Type B pancreatic cell (in vitro differentiated cells): ENCODE measurements around the gene HOXA2. TPM values are rescaled to one million over a fixed set of nuclear protein-coding genes. Genes with fewer than 3 reads are reported as not detected.
A peak's percentile ranks its signal among the peaks of the same experiment; 100 is the strongest.

ENCODE experiments used
- DNase-seq: peaks from one replicate; pipeline ENCODE4 v3.0.0; 2021; ENCODE audit warnings: mixed read lengths; ENCODE audit not compliant: unreplicated experiment; ENCODE audit errors: extremely low spot score
- H3K27ac Mint-ChIP-seq: 2 replicates; pipeline ENCODE4 v1.8.0; 2021; ENCODE audit warnings: mild to moderate bottlenecking, mixed read lengths
- H3K27me3 Mint-ChIP-seq: 2 replicates; pipeline ENCODE4 v1.8.0; 2021; ENCODE audit warnings: mixed read lengths
- H3K36me3 Mint-ChIP-seq: 2 replicates; pipeline ENCODE4 v1.8.0; 2021; ENCODE audit warnings: mixed read lengths
- H3K4me1 Mint-ChIP-seq: one replicate; pipeline ENCODE4 v1.8.0; 2021; ENCODE audit warnings: mixed read lengths; ENCODE audit not compliant: unreplicated experiment
- H3K4me3 Mint-ChIP-seq: 2 replicates; pipeline ENCODE4 v1.8.0; 2021; ENCODE audit warnings: mild to moderate bottlenecking, mixed read lengths
- H3K9me3 Mint-ChIP-seq: 2 replicates; pipeline ENCODE4 v1.8.0; 2021; ENCODE audit warnings: mixed read lengths
- CTCF ChIP-seq: fragments of 200-600 bp; sonication (generic); conservative IDR thresholded peaks from 2 replicates; pipeline ENCODE4 v1.5.0; 2021; ENCODE audit warnings: antibody characterized with exemption, mild to moderate bottlenecking
- total RNA-seq: library from RNA; stranded (reverse); gene quantifications from 2 replicates; pipeline ENCODE4 v1.2.1, GENCODE V29; 2021; ENCODE audit warnings: low replicate concordance

HOXA2 gene
- total RNA-seq, 1 donor from 2014 or later, result 26.8 TPM

- Mint-ChIP-seq H3K4me3 (peak overlapping the region; percentile 91), H3K4me1 (peaks cover 71% of the 10 kb centered on the region), H3K27ac (peak overlapping the region; percentile 99), H3K27me3 (peaks cover 40% of the 10 kb centered on the region), H3K36me3 (peaks cover 46% of the 10 kb centered on the region), H3K9me3 (no peaks in the 10 kb centered on the region)
- TF ChIP-seq CTCF, result no peak
- peak; percentile 85 for DNase-seq
These were observed 21.8 kb upstream of the HOXA2 start for GRCh38 chr7:27124096-27124901.

GRCh38 chr7:27123477-27124053, 21.1 kb upstream of the HOXA2 start:
- peak overlapping the region; percentile 91 for H3K4me3 Mint-ChIP-seq
- DNase-seq, result peak; percentile 69
- peaks cover 38% of the 10 kb centered on the region for H3K27me3 Mint-ChIP-seq
- peak overlapping the region; percentile 99 for H3K27ac Mint-ChIP-seq
- peaks cover 70% of the 10 kb centered on the region for H3K4me1 Mint-ChIP-seq
- no peaks in the 10 kb centered on the region for H3K9me3 Mint-ChIP-seq
- peaks cover 44% of the 10 kb centered on the region for H3K36me3 Mint-ChIP-seq
- no peak for TF ChIP-seq CTCF

GRCh38 chr7:27123007-27123476, 20.6 kb upstream of the HOXA2 start:
- H3K36me3 Mint-ChIP-seq, result peaks cover 44% of the 10 kb centered on the region
- peak overlapping the region; percentile 99 for H3K27ac Mint-ChIP-seq
- no peaks in the 10 kb centered on the region for H3K9me3 Mint-ChIP-seq
- peaks cover 36% of the 10 kb centered on the region for H3K27me3 Mint-ChIP-seq
- DNase-seq, result no peak
- H3K4me3 Mint-ChIP-seq, result peak overlapping the region; percentile 91
- H3K4me1 Mint-ChIP-seq, result peaks cover 68% of the 10 kb centered on the region
- no peak for TF ChIP-seq CTCF

GRCh38 chr7:27122077-27122910, 19.8 kb upstream of the HOXA2 start:
- TF ChIP-seq CTCF, result no peak
- H3K4me3 Mint-ChIP-seq, result peak overlapping the region; percentile 91
- H3K36me3 Mint-ChIP-seq, result peaks cover 45% of the 10 kb centered on the region
- peaks cover 61% of the 10 kb centered on the region for H3K4me1 Mint-ChIP-seq
- no peaks in the 10 kb centered on the region for H3K9me3 Mint-ChIP-seq
- H3K27ac Mint-ChIP-seq, result peak overlapping the region; percentile 99
- no peak for DNase-seq
- H3K27me3 Mint-ChIP-seq, result peaks cover 38% of the 10 kb centered on the region

- peaks cover 54% of the 10 kb centered on the region for H3K4me1 Mint-ChIP-seq
- H3K36me3 Mint-ChIP-seq, result peaks cover 46% of the 10 kb centered on the region
- peak overlapping the region; percentile 99 for H3K27ac Mint-ChIP-seq
- TF ChIP-seq CTCF, result no peak
- H3K27me3 Mint-ChIP-seq, result peaks cover 38% of the 10 kb centered on the region
- H3K4me3 Mint-ChIP-seq, result peak overlapping the region; percentile 91
- no peak for DNase-seq
- no peaks in the 10 kb centered on the region for H3K9me3 Mint-ChIP-seq
These were observed 19.2 kb upstream of the HOXA2 start for GRCh38 chr7:27121684-27122076.
